Measurements from ENCODE around the gene PDLIM1.

The PDLIM1 gene

GRCh38 chr10:95261926-95262325 lies 28.9 kb downstream of the PDLIM1 start:
- TF ChIP-seq, protein P1, sequence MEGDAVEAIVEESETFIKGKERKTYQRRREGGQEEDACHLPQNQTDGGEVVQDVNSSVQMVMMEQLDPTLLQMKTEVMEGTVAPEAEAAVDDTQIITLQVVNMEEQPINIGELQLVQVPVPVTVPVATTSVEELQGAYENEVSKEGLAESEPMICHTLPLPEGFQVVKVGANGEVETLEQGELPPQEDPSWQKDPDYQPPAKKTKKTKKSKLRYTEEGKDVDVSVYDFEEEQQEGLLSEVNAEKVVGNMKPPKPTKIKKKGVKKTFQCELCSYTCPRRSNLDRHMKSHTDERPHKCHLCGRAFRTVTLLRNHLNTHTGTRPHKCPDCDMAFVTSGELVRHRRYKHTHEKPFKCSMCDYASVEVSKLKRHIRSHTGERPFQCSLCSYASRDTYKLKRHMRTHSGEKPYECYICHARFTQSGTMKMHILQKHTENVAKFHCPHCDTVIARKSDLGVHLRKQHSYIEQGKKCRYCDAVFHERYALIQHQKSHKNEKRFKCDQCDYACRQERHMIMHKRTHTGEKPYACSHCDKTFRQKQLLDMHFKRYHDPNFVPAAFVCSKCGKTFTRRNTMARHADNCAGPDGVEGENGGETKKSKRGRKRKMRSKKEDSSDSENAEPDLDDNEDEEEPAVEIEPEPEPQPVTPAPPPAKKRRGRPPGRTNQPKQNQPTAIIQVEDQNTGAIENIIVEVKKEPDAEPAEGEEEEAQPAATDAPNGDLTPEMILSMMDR (IDR thresholded peaks at IDR 0.05; ENCODE audit: low read length, missing control alignments) = no peak
- no peak for DNase-seq (ENCODE audit: low read depth)
- no peak overlapping the region for H3K4me3 ChIP-seq (replicated peaks; ENCODE audit: low read depth, low read length)

GRCh38 chr10:95260909-95261552 lies 29.8 kb downstream of the PDLIM1 start:
- no peak overlapping the region for H3K4me3 ChIP-seq (replicated peaks; ENCODE audit: low read depth, low read length)
- TF ChIP-seq, protein P1 (IDR thresholded peaks at IDR 0.05; ENCODE audit: low read length, missing control alignments) = no peak
- peak; percentile 52 for DNase-seq (ENCODE audit: low read depth)

- no peak overlapping the region for H3K4me3 ChIP-seq (replicated peaks; ENCODE audit: low read depth, low read length)
- DNase-seq (ENCODE audit: low read depth) = peak; percentile 95
These were observed 30.4 kb downstream of the PDLIM1 start for GRCh38 chr10:95260397-95260881.

GRCh38 chr10:95257849-95258248 lies 33.0 kb downstream of the PDLIM1 start:
- TF ChIP-seq, protein P1 (IDR thresholded peaks at IDR 0.05; ENCODE audit: low read length, missing control alignments) = no peak
- DNase-seq (ENCODE audit: low read depth) = no peak
- no peak overlapping the region for H3K4me3 ChIP-seq (replicated peaks; ENCODE audit: low read depth, low read length)

More at GRCh38 chr10:95260397-95260881, 30.4 kb downstream of the PDLIM1 start:
- TF ChIP-seq, protein P1 (IDR thresholded peaks at IDR 0.05; ENCODE audit: low read length, missing control alignments) = no peak

DNA sequence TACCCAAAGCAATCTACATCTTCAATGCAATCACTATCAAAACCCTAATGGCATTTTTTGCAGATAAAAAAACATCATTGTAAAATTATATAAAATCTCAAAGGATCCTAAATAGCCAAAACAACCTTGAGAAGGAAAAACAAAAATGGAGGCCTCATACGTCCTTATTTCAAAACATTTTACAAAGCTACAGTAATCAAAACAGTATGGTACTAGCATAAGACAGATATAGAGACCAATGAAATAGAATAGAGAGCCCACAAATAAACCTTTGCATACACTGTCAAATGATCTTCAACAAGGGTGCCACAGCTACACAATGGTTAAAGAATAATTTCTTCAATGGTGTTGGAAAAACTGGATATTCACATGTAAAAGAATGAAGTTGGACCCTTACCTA lies 34.5 kb downstream of the PDLIM1 start:
- no peak for DNase-seq (ENCODE audit: low read depth)
- TF ChIP-seq, protein P1 (IDR thresholded peaks at IDR 0.05; ENCODE audit: low read length, missing control alignments) = no peak
- H3K4me3 ChIP-seq (replicated peaks; ENCODE audit: low read depth, low read length) = no peak overlapping the region

GRCh38 chr10:95254629-95255028 lies 36.2 kb downstream of the PDLIM1 start:
- TF ChIP-seq, protein P1 (IDR thresholded peaks at IDR 0.05; ENCODE audit: low read length, missing control alignments) = no peak
- no peak for DNase-seq (ENCODE audit: low read depth)
- H3K4me3 ChIP-seq (replicated peaks; ENCODE audit: low read depth, low read length) = no peak overlapping the region

GRCh38 chr10:95253686-95254085 lies 37.1 kb downstream of the PDLIM1 start:
- no peak overlapping the region for H3K4me3 ChIP-seq (replicated peaks; ENCODE audit: low read depth, low read length)
- no peak for DNase-seq (ENCODE audit: low read depth)
- TF ChIP-seq, protein P1 (IDR thresholded peaks at IDR 0.05; ENCODE audit: low read length, missing control alignments) = no peak
